HG02970 (cell line): ENCODE measurements around the gene OSTC.
"Not testable (repeated sequence)": the region's sequence is repeated elsewhere in the genome, so short reads cannot be mapped to it uniquely, and the experiment has no call there.

Experiments
- ATAC-seq: cut with Tn5 transposase; IDR thresholded peaks from one replicate; pipeline ENCODE4 v1.9.1; 2021; ENCODE audit warnings: mild to moderate bottlenecking, moderate library complexity, moderate number of reproducible peaks; ENCODE audit not compliant: unreplicated experiment, low FRiP score

Gene OSTC

GRCh38 chr4:108709722-108710121 lies 59.3 kb downstream of the OSTC start:
- no peak for ATAC-seq

- ATAC-seq = not testable (repeated sequence)
Measured at GRCh38 chr4:108710578-108710977, 60.2 kb downstream of the OSTC start.

- ATAC-seq = no peak
Measured at GRCh38 chr4:108714880-108715279, 64.5 kb downstream of the OSTC start.

GRCh38 chr4:108716340-108716739 lies 65.9 kb downstream of the OSTC start:
- no peak for ATAC-seq

- ATAC-seq = no peak
Measured at GRCh38 chr4:108717386-108717785, 67.0 kb downstream of the OSTC start.
